Stimulated activated CD8-positive, alpha-beta memory T cell treated with anti-CD3 and anti-CD28 coated beads, Interleukin-4, amount 100 ng/mL, for 48 hours (primary cell): ENCODE results near the gene CADPS2.
"Not testable (repeated sequence)": the region's sequence is repeated elsewhere in the genome, so short reads cannot be mapped to it uniquely, and the experiment has no call there.

Source experiments
- DNase-seq: peaks from one replicate; pipeline ENCODE4 v3.0.0-alpha.2; 2020

CADPS2 gene

DNA sequence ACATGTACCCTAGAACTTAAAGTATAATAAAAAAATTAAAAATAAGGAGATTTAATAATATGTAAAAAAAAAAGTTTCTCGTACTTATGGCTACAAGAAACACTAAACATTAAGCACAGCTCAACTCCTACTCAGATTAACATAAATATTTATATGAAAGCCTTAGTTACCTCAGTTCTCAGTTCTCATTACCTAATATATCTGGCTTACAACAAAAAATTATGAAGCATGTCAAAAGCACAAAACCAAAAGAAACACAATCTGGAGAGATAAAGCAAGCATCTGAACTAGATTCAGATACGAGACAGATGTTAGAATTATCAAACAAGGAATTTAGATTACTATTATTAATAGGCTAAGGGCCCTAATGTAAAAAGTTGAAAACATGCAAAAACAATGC lies 227.4 kb downstream of the CADPS2 start:
- no peak for DNase-seq

DNA sequence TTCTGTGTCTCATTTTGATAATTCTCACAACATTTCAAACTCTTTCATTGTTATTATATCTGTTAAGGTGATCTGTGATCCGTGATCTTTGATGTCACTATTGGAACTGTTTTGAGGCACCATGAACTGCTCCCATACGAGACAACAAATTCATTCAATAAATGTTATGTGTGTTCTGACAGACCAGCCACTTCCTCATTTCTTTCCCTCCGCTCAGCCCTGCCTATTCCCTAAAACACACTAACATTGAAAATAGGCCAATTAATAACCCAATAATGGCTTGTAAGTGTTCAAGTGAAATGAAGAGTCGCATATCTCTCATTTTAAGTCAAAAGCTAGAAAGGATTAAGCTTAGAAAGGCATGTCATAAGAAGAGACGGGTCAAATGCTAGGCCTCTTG lies 232.6 kb downstream of the CADPS2 start:
- no peak for DNase-seq

DNA sequence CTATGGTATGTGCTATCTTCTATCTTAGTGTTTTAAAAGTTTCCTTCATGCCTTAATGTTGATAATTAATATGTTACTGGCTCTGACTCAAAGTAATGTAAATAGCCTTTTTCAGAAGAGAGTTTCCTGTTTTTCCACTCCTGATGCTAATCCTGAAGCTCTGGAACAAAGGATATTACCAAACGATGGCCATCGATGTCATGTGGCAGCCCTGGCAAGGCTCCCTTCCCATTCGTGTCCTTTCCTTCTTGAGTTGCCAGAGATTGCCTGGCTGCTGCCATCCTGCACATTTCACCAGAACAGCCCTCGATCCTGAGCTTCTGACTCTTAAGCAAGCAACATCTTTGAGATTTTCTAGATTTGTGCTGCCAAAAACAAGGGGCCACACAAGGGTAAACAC lies 233.4 kb downstream of the CADPS2 start:
- DNase-seq = no peak

DNA sequence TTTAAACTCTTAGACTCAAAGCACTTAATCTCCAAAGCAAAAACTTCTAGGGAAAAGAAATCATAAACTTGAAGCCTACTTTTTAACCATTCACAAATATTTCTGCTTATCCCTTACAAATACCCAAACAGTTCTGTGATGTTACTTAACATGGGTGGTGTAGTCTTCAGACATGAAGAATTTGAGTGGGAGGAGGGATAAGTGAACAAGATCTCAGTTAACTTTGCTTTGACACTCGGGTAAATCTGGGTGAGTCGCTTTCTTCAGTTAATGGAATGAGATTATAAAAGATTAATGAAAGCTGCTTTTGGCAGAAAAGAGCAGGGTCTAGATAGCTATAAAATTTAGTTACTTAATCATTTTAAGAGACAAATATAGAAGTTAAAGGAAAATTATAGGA lies 234.8 kb downstream of the CADPS2 start:
- DNase-seq = no peak

DNA sequence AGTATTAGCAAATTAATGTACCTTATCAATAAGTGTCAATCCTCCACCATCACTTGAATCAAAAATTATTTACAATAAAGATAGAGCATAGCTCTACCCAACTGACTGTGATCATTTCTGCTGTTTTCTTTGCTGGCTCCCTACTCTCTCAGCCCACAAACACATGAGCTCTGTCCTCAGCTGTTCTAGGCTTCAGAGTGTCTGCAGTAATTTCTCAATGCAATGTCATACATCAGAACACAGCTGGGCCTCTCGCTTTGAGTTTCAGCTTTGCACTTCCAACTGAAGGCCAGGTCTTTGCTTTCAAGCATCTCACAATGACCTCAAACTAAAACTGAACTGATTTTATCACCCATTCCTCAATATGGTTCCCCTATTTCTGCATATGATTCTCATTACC lies 243.0 kb downstream of the CADPS2 start:
- DNase-seq = no peak

DNA sequence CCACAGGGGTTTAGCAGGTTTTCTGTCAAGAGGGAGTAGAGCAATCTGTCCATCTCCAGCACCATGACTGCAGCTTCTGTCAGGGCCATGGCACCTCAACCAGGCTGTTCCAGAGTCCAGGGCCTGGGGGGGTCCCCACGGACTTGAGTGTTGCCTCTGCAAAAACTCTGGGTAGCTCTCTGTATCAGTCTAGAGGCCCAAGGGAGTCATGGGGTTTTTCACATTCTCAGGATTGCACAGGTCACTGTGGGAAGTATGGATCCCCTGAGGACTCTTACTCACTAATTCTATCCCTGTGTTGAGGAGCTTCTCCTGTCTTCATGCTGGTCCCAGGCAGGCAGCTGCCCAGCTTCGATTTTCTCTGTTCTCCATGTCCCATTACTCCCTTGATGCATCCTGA lies 247.8 kb downstream of the CADPS2 start:
- DNase-seq = no peak

DNA sequence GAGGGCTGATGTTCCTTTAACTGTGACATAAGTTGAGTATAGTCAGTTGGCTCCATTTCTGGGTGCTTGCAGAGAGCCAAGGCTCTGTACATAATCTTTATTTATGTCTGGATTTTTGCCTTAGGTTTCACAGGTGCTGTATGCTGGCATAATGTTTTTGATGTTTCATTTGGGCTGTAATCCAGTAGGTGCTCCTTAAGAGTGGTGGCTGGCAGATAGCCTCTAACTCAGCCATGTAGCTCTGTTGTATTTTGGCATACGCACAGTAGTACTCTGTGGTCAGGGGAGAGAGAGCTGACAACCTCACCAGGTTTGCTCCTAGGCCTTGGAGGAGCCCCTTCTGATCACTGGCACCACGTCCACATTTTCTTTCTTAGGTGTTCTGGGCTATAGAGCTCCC lies 248.5 kb downstream of the CADPS2 start:
- no peak for DNase-seq

DNA sequence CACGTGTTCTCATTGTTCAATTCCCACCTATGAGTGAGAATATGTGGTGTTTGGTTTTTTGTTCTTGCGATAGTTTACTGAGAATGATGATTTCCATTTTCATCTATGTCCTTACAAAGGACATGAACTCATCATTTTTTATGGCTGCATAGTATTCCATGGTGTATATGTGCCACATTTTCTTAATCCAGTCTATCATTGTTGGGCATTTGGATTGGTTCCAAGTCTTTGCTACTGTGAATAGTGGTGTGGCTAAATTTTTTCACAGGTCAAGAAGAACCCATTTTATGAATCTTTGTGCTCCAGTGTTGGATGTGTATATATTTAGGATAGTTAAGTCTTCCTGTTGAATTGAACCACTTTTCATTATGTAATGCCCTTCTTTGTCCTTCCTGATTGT lies 250.8 kb downstream of the CADPS2 start:
- DNase-seq = not testable (repeated sequence)

DNA sequence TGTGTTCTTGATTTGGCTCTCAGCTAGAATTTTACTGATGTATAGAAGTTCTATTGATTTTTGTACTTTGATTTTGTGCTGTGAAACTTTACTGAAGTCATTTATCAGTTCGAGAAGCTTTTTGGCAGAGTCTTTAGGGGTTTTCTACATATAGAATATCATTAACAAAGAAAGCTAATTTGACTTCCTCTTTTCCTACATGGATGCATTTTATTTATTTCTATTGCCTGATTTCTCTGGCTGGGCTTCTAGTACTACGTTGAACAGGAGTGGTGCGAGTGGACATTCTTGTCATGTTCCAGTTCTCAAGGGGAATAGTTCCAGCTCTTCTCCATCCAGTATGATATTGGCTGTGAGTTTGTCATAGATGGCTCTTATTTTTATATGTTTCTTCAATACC lies 252.8 kb downstream of the CADPS2 start:
- DNase-seq = no peak

DNA sequence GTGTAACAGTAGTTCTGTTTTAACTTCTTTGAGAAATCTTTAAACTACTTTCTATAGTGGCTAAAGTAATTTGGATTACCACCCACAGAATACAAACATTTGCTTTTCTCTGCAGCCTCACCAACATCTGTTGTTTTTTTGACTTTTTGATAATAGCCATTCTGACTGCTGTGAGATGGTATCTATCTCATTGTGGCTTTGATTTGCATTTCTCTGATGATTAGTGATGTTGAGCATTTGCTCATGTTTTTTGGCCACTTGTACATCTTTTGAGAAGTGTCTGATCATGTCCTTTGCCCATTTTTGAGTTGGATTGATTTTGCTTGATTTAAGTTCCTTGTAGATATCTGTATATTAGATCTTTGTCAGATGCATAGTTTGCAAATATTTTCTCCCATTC lies 254.0 kb downstream of the CADPS2 start:
- no peak for DNase-seq

DNA sequence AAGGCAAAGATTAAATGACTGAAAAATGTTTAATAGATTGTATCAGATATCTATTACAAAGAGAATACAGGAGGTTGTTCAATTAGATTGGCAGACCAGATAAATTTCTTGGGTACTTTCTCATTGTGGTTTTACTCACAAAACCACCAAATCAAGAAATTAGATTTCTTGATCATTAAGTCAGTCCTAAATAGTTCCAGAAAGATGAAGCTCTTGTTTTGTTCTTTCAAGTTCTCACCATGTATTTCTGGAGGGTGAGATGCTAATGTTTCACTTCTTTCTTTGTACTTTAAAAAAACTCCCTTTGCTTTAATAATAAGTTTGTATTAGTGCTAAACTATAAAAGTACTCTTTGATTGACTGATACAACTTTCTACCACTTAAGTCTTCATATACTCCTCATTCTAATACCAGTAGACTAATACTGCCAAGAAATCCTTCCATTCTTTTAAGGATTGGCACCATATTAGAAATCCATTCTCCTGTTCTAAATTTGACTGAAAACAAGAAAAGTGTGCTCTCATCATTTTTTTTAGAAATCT lies 256.8 kb downstream of the CADPS2 start:
- DNase-seq = no peak

DNA sequence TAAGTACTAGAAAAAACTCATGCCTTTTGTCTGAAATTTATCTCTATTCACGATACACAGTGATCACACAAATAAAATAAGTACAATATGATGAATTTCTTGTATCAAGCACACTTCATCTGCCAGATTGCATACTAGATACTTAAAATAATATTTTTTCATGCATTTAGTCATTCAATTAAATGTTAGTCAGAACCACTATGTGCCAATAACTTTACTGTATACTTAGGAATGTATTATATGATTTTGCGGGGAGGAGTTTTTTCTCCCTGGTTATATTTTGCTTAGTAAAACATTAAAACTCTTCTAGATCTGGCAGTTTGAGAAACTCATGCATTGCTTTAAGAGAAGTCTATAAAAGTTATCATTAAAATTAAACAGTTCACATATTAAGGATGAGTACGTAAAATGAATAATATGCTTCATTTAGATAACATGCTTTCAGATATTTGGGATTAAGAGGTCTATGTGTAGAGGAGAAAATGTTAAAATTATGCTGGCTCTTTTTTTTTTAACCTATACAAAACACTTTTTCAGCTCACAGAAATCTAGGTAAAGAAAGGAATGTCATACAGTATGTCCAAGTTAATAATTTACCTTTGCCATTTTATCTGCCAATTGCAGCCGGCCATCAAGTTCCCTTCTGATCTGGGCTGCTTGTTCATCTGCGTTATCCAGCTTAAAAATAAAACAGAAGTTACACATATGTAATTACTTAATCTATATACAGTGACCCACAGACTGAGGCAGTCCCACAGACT lies 257.4 kb downstream of the CADPS2 start:
- no peak for DNase-seq

DNA sequence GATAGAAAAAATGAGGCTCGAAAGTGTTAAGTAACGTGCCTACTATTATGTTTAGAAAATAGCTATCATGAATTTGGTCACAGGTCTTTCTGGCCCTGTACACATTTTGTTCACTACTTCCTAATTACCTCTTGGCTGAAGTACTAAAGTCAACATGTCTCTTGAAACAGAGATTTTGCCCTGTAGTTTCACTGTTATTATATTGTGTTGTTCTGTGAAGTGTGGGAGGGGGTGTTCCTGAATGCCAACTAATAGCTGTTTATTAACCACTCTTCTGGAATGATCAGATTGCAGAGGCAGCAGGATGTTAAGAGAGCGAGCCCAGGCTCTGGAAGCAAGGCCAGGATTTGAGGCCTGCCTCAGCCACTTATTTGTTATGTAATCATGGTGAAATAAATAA lies 259.5 kb downstream of the CADPS2 start:
- DNase-seq = no peak

DNA sequence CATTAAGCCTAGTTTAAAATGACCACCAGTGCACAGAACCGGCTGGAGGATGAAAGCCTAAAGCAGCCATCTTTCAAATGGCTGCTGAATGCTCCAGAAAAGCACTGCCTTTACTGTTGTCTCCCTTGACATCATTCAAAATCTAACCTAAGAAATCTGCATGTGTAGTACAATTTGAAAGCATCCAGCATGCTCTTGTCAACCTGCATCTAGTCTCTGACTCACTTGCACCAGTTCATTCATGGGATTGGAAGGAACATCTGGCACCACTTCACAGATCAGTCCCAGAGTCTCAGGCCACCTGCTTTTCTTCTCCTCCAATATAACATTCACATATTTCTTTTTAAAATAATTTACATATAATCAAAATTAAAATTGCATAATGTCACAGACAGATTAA lies 263.6 kb downstream of the CADPS2 start:
- DNase-seq = no peak

DNA sequence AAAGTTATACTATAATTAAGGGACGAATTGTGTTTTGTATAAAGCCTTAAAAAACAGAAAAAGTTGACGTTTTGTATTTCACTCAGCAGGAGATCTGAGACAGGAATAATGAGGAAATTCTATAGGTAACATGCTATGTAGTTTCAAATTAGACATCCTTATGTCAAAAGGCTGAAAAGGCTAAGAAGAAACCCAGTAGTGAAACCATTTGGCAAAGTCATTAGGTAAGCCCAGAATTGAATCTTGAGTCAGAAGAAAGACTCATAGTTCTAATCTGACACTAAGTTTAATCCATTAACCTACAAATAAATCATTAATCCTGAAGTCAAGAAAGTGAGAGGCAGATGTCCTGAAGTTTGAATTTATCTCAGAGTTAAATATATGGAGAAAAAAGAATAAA lies 266.6 kb downstream of the CADPS2 start:
- DNase-seq = no peak

DNA sequence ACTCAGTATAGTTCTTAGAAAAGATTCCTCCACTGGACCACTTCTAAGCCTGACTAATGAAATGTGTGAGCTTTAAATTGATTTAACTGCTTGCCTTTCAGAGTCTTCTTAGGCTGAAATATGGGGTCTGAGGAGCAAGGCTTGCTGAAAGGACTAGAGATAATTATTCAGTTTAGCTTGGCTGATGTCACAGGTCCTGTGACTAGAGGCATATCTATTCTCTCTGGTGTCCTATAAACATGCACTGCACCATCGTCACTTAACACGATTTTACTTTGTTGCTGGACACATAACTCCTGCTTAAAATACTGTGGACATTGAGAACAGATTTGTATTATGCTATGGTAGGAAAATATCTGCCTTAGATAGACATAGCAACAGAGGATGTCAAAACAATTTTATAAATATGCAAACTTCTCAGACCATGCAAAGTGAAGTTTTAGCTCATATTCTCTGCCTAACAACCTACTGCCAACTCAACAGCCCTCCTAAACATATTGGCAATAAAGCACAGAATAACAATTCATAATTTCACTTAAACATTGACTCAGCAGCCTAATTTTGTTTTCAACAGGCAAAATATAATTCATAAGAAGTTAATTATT lies 267.6 kb downstream of the CADPS2 start:
- no peak for DNase-seq

DNA sequence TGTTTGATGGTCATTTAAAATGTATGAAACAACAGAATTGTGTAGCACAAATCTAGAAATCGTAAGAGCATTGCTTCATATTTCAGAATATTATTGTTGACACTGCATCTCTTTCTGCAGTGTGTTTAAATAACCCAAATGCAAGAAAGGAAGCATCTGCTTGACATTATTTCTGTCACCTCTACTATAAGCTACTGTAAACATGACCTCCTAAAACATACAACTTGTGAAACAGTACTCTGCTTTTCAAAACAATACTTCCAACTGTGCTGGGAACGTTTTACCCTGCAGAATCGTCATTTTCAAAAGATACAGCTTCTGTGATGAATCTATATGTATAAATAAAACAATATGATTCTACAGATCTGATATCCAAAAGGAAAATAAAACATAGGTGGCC lies 269.3 kb downstream of the CADPS2 start:
- DNase-seq = no peak

DNA sequence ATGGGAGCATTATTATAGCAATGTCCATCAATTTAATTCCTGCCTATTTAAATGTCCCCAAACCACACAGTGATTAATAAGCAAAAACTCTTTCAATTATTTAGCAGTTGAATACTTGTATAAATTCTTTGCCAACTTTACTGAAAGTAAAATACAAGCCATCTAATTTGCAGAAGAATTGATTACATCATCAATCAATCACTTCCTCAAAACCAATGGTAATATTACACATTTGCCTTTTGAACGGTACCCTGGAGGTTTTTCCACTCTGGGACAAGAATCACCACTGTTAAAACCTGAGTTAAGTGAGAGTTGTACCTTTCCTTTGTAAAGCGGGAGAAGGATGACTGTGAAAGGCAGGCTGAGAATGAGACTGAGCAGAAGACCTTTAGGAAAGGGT lies 280.3 kb downstream of the CADPS2 start:
- DNase-seq = no peak

DNA sequence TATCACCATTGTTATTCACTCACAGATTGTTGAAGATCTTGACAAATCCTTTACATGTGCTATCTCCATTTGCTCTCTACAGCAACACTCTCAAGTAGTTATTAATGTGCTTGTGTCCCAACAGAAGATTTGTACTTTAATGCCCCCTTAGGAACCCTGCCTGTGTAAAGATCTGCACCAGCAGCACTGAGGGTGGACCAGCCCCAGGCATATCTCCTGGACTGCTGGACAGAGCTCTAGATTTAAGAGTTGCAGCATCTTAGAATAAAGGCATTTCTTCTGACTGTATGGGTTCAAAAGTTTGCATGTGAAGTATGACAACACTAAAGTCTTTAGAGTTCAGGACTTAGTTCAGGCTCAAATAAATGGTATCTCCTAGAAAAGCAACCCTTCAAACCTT lies 282.0 kb downstream of the CADPS2 start:
- no peak for DNase-seq

DNA sequence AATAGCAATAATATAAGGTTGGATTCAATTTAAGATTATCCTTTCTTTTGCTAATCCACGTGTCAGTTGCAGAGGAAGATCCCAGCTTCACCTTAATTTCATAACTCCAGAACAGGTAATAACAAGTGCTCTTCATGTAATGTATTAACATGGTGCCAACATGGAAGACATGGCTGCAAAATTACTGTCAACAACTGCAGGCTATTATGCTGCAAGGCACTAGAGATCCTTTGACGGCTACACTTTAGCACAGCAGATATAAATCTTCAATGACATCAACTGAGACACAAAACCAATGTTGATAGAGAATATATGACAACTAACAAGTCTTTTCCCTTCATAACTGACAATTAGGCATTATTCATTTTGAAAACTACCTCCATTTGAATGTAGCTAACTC lies 283.5 kb downstream of the CADPS2 start:
- DNase-seq = no peak

DNA sequence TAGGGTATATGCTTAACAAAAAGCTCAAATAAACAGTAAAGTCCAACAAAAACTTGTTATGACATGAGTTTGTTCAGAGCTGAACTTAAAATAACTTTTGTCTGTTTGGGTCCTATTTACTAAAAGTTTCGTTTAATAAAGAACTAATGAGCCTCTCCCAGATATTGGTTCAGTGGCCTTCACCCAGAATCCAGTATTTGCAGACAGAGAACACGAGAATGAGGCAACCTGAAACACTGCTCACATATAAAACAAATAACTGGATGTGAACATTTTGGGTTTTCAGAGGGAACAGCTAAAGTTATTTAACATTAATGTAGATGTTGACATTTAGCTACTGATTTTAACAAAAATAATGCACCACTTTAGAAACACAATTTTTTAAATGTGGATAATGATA lies 285.6 kb downstream of the CADPS2 start:
- DNase-seq = no peak

DNA sequence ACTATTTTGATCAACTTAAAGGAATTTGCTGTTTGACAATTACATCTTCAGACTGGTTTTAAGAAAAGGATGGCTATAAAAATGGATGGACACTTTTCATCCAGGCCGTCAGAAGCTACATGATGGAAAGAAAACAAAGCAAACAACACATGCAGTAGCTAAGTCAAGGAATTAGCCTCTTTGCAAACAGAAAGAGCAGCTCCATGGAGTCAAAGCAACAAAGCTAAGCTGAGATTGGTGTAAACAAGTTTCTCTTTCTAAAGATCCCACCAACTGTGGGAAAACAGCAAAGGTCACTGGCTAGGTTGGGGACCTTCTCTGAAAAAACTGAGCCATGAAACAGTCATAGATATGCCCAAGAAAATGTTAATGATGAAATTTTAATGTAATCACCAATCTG lies 286.2 kb downstream of the CADPS2 start:
- DNase-seq = no peak

DNA sequence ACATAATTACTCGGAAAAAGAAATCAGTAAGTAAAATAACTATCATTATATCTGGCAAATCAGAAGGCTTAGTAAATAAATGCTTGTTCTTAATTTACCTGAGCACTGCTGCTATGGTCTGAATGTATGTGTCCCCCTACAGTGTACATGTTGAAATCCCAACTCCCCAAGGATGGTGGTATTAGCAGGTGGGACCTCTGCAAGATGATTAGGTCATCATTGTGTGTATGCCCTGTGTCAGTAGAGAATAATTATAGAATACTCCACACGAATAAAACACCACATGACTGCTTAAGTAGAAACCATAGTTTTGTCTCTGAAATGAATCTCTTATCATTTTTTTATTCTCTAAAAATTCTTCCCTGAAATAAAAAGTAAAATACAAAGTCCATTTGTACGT lies 289.0 kb downstream of the CADPS2 start:
- no peak for DNase-seq

DNA sequence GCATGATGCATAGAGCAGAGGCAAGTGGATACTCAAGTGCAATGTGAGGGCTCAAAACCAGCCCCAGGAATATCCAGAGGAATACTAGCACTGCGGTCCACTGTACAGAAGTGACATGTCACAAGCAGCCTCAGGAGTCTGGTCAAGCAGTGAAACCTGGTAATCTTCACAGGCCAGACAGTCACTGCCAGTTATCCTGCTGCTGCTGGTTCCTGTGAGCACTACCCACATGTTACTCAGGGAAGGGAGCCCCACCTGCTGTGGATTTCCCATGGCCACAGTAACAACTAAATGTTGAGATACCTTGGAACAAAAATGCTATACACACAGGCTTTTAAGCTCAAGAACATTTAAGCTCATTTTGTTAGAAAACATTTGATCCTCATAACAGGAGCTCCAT lies 290.4 kb downstream of the CADPS2 start:
- DNase-seq = no peak

DNA sequence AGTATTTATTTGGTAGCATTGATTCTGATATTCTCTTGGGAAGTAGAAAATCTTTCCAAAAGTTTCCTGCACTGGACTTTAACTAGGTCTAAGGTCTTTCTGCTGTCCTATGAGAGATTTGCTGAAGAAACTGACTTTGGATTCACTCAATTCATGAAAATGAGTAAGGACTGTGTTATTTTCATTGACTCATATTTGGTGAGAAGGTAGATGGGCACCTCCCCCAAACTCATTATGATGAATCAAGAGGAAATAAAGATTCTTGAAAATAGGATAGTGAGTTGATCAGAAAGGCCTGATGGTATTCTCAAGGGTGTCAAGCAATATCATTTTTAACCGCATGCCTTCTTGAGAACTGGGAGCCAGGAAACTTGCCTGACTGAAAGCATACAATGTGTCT lies 297.6 kb downstream of the CADPS2 start:
- DNase-seq = no peak
